HG02571 (cell line): ENCODE data around the gene ARHGEF26.

Experiments used
- ATAC-seq: cut with Tn5 transposase; IDR thresholded peaks from one replicate; pipeline ENCODE4 v1.9.1; 2021; ENCODE audit warnings: mild to moderate bottlenecking, moderate library complexity; ENCODE audit not compliant: unreplicated experiment

ARHGEF26 gene

GRCh38 chr3:154195620-154196356, 74.6 kb downstream of the ARHGEF26 start:
- ATAC-seq: no peak

GRCh38 chr3:154197751-154198150, 76.6 kb downstream of the ARHGEF26 start:
- no peak for ATAC-seq

- ATAC-seq: no peak
Observed at GRCh38 chr3:154209499-154209898, 88.3 kb downstream of the ARHGEF26 start.

- ATAC-seq: no peak
Observed at GRCh38 chr3:154210986-154211385, 89.8 kb downstream of the ARHGEF26 start.

- no peak for ATAC-seq
Observed at GRCh38 chr3:154214306-154214705, 93.1 kb downstream of the ARHGEF26 start.

- no peak for ATAC-seq
Observed at GRCh38 chr3:154217671-154218070, 96.5 kb downstream of the ARHGEF26 start.

- no peak for ATAC-seq
Observed at GRCh38 chr3:154218728-154219127, 97.5 kb downstream of the ARHGEF26 start.

- ATAC-seq: no peak
Observed at GRCh38 chr3:154220462-154220861, 99.3 kb downstream of the ARHGEF26 start.

- no peak for ATAC-seq
Observed at GRCh38 chr3:154223519-154223918, 102.3 kb downstream of the ARHGEF26 start.

GRCh38 chr3:154224366-154224765, 103.2 kb downstream of the ARHGEF26 start:
- ATAC-seq: no peak

- ATAC-seq: no peak
Observed at GRCh38 chr3:154224866-154225265, 103.7 kb downstream of the ARHGEF26 start.

GRCh38 chr3:154225536-154225935, 104.3 kb downstream of the ARHGEF26 start:
- no peak for ATAC-seq

GRCh38 chr3:154227531-154227930, 106.3 kb downstream of the ARHGEF26 start:
- no peak for ATAC-seq

- ATAC-seq: no peak
Observed at GRCh38 chr3:154228561-154229216, 107.5 kb downstream of the ARHGEF26 start.

GRCh38 chr3:154229217-154229590, 108.0 kb downstream of the ARHGEF26 start:
- ATAC-seq: no peak

GRCh38 chr3:154235330-154235729, 114.1 kb downstream of the ARHGEF26 start:
- no peak for ATAC-seq

GRCh38 chr3:154236331-154236730, 115.1 kb downstream of the ARHGEF26 start:
- no peak for ATAC-seq

GRCh38 chr3:154240235-154240634, 119.0 kb downstream of the ARHGEF26 start:
- no peak for ATAC-seq

GRCh38 chr3:154241496-154241895, 120.3 kb downstream of the ARHGEF26 start:
- ATAC-seq: no peak

GRCh38 chr3:154242766-154243165, 121.6 kb downstream of the ARHGEF26 start:
- ATAC-seq: no peak

- no peak for ATAC-seq
Observed at GRCh38 chr3:154243353-154243752, 122.2 kb downstream of the ARHGEF26 start.

- no peak for ATAC-seq
Observed at GRCh38 chr3:154244644-154245043, 123.5 kb downstream of the ARHGEF26 start.
